Vagina (tissue), 2 donors: ENCODE results near the gene TBC1D16.

Experiments used
- CTCF ChIP-seq, 3 experiments: fragments of 450-650 bp in 2 of 3; fragments of 200-600 bp in 1 of 3; sonication (generic) in 1 of 3; IDR thresholded peaks; one replicate each; pipeline ENCODE4 v1.5.1; 2017 to 2019; ENCODE audit warnings: antibody characterized with exemption in 3 of 3, mild to moderate bottlenecking in 2 of 3, moderate library complexity in 2 of 3
- POLR2A ChIP-seq, 2 donors: fragments of 450-650 bp; IDR thresholded peaks; one replicate each; pipeline ENCODE4 v1.6.1; 2017; ENCODE audit warnings: antibody characterized with exemption in 2 of 2, mild to moderate bottlenecking in 2 of 2, moderate library complexity in 2 of 2
- POLR2AphosphoS5 ChIP-seq, 2 donors: sonication (generic); formaldehyde crosslinking; IDR thresholded peaks; one replicate each; pipeline ENCODE4 v1.9.0; 2017; ENCODE audit warnings: antibody characterized with exemption in 2 of 2, mild to moderate bottlenecking in 2 of 2, low read depth in 1 of 2; ENCODE audit not compliant: insufficient read depth in 1 of 2

- TF ChIP-seq CTCF (IDR thresholded peaks at IDR 0.05) = no peak
- no peak for TF ChIP-seq POLR2A (IDR thresholded peaks at IDR 0.05)
- no peak for TF ChIP-seq POLR2AphosphoS5 (IDR thresholded peaks at IDR 0.05; ENCODE audit: insufficient read depth in 1 of 2, low read depth in 1 of 2)
These were observed 103.0 kb downstream of the TBC1D16 start for GRCh38 chr17:79932451-79933306.
